ENCODE results near the gene OXTR. TPM values are rescaled to one million over a fixed set of nuclear protein-coding genes. Genes with fewer than 3 reads are reported as not detected.

The OXTR gene
- total and polyA plus RNA-seq, 3 experiments from 2014 or later, result 0.05 to 1.4 (median 0.50) TPM

DNA sequence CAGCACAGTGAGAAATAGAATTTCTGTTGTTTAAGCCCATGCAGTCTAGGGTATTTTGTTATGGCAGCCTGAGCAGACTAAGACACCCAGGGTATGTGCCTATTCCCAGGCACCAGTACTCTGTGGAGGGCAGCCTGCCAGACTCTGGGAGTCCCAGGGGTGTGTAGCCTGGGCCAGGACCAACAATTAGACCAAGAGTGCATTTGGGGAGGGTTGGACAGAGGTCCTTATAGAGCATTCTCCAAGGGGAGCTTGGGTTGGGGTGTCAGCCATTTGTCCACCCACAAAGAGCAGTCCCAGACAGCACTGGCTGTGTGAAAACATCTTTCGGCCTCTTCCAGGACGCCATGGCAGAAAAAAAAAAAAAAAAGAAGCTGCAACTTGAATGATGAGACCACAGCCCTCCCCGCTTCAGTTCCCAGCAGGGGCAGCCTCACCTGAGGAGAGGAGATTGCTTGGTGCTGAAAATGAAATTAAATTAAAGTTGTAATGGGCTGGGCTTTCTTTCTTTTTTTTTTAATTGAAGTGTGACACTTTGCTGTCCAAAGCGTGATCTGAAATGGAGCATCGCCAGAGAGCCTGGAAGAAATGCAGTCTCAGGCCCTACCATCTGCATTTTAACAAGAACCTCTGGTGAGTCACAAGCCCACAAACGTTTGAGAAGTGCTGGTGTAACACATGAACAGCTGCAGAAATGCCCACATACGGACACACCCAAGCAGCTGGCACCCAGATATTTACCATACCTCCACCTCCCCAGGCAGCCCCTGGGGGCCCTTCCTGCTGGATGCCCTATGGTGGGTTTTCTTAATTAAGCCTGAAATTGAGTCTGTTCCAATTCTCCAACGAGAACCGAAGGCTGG lies 57.1 kb downstream of the OXTR start:
- Histone ChIP-seq H3K27ac (ENCODE audit: low read depth, low read length) (no peak overlapping the region), H3K36me3 (ENCODE audit: insufficient read depth, low read length) (no peaks in the 10 kb centered on the region), H3K4me1 (ENCODE audit: insufficient read depth, low read length) (no peaks in the 10 kb centered on the region), H3K9me3 (ENCODE audit: low read length) (no peaks in the 10 kb centered on the region), H3K4me3 (ENCODE audit: low read length) (no peak overlapping the region), H3K27me3 (ENCODE audit: insufficient read depth, low read length, poor library complexity, severe bottlenecking) (no peaks in the 10 kb centered on the region)
- Mint-ChIP-seq H3K9me3 (peaks cover 0 to 6% (median 0%) of the 10 kb centered on the region in 5 donors), H3K4me1 (no peaks in the 10 kb centered on the region), H3K27ac (no peak overlapping the region), H3K4me3 (no peak overlapping the region), H3K27me3 (peaks cover 5 to 11% of the 10 kb centered on the region in 2 donors), H3K36me3 (no peaks in the 10 kb centered on the region)
- ChIA-PET CTCF (no interaction called here), POLR2A (no interaction called here)
- no peak for DNase-seq

GRCh38 chr3:8709801-8710507 lies 59.5 kb downstream of the OXTR start:
- Mint-ChIP-seq H3K9me3 (peaks cover 0 to 5% (median 3%) of the 10 kb centered on the region in 5 donors), H3K4me3 (no peak overlapping the region), H3K36me3 (no peaks in the 10 kb centered on the region), H3K4me1 (no peaks in the 10 kb centered on the region), H3K27me3 (peaks cover 5 to 11% of the 10 kb centered on the region in 2 donors), H3K27ac (no peak overlapping the region)
- POLR2A ChIA-PET, result no interaction called here
- CTCF ChIA-PET, result no interaction called here
- DNase-seq, result no peak
- Histone ChIP-seq H3K9me3 (ENCODE audit: low read length) (no peaks in the 10 kb centered on the region), H3K4me3 (ENCODE audit: low read length) (no peak overlapping the region), H3K27me3 (ENCODE audit: insufficient read depth, low read length, poor library complexity, severe bottlenecking) (no peaks in the 10 kb centered on the region), H3K36me3 (ENCODE audit: insufficient read depth, low read length) (no peaks in the 10 kb centered on the region), H3K4me1 (ENCODE audit: insufficient read depth, low read length) (no peaks in the 10 kb centered on the region), H3K27ac (ENCODE audit: low read depth, low read length) (no peak overlapping the region)

DNA sequence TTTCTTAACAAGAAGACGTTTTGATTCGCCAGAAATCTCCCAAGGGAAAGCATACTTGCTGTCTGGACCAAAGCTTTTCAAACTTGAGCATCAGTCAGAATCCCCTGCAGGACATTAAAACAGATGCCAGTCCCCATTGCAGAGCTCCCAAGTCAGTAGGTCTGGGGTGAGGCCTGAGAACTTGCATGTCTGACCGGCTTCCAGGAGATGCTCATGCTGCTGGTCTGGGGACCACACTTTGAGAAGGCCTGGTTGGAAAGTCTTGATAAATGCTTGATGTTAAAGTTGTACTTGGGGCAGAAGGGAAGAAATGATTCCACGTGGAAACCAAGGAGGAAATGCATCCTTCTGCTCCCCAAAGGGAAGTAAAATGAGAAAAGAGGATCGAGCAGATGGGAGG lies 60.1 kb downstream of the OXTR start:
- Mint-ChIP-seq H3K4me3 (no peak overlapping the region), H3K27ac (no peak overlapping the region), H3K27me3 (peaks cover 5 to 7% of the 10 kb centered on the region in 2 donors), H3K4me1 (no peaks in the 10 kb centered on the region), H3K36me3 (no peaks in the 10 kb centered on the region), H3K9me3 (peaks cover 0 to 7% (median 4%) of the 10 kb centered on the region in 5 donors)
- H3K36me3 ChIP-seq (ENCODE audit: insufficient read depth, low read length), result no peaks in the 10 kb centered on the region
- no peak overlapping the region for H3K4me3 ChIP-seq (ENCODE audit: low read length)
- ChIA-PET POLR2A (no interaction called here), CTCF (no interaction called here)
- H3K27ac ChIP-seq (ENCODE audit: low read depth, low read length), result no peak overlapping the region
- H3K9me3 ChIP-seq (ENCODE audit: low read length), result no peaks in the 10 kb centered on the region
- DNase-seq, result no peak
- H3K27me3 ChIP-seq (ENCODE audit: insufficient read depth, low read length, poor library complexity, severe bottlenecking), result no peaks in the 10 kb centered on the region
- no peaks in the 10 kb centered on the region for H3K4me1 ChIP-seq (ENCODE audit: insufficient read depth, low read length)

GRCh38 chr3:8705575-8705974 lies 63.8 kb downstream of the OXTR start:
- Histone ChIP-seq H3K27me3 (ENCODE audit: insufficient read depth, low read length, poor library complexity, severe bottlenecking) (no peaks in the 10 kb centered on the region), H3K4me1 (ENCODE audit: insufficient read depth, low read length) (no peaks in the 10 kb centered on the region), H3K9me3 (ENCODE audit: low read length) (no peaks in the 10 kb centered on the region), H3K27ac (ENCODE audit: low read depth, low read length) (no peak overlapping the region), H3K36me3 (ENCODE audit: insufficient read depth, low read length) (no peaks in the 10 kb centered on the region), H3K4me3 (ENCODE audit: low read length) (no peak overlapping the region)
- Mint-ChIP-seq H3K4me1 (no peaks in the 10 kb centered on the region), H3K4me3 (no peak overlapping the region), H3K9me3 (peaks cover 0 to 11% (median 5%) of the 10 kb centered on the region in 5 donors), H3K27me3 (peaks cover 4 to 5% of the 10 kb centered on the region in 2 donors), H3K36me3 (no peaks in the 10 kb centered on the region), H3K27ac (no peak overlapping the region)
- ChIA-PET CTCF (no interaction called here), POLR2A (no interaction called here)
- DNase-seq, result no peak

GRCh38 chr3:8702560-8702959 lies 66.9 kb downstream of the OXTR start:
- Mint-ChIP-seq H3K27me3 (no peaks in the 10 kb centered on the region), H3K36me3 (no peaks in the 10 kb centered on the region), H3K4me3 (no peak overlapping the region), H3K9me3 (peaks cover 0 to 11% (median 5%) of the 10 kb centered on the region in 5 donors), H3K4me1 (no peaks in the 10 kb centered on the region), H3K27ac (no peak overlapping the region)
- ChIA-PET CTCF (no interaction called here), POLR2A (no interaction called here)
- Histone ChIP-seq H3K9me3 (ENCODE audit: low read length) (no peaks in the 10 kb centered on the region), H3K27ac (ENCODE audit: low read depth, low read length) (no peak overlapping the region), H3K4me1 (ENCODE audit: insufficient read depth, low read length) (no peaks in the 10 kb centered on the region), H3K27me3 (ENCODE audit: insufficient read depth, low read length, poor library complexity, severe bottlenecking) (no peaks in the 10 kb centered on the region), H3K36me3 (ENCODE audit: insufficient read depth, low read length) (no peaks in the 10 kb centered on the region), H3K4me3 (ENCODE audit: low read length) (no peak overlapping the region)
- DNase-seq, result no peak

Other genes starting within 250 kb of the OXTR start
- not detected for gene SSUH2, start 124.8 kb downstream of the OXTR start, total RNA-seq
- gene SSUH2, start 124.8 kb downstream of the OXTR start, polyA plus RNA-seq, result not detected
- gene CAV3, start 35.8 kb downstream of the OXTR start, total RNA-seq, result not detected
- not detected for gene CAV3, start 35.8 kb downstream of the OXTR start, polyA plus RNA-seq
- 10 to 100 TPM; 38.5 to 43.3 TPM for gene RAD18, start 193.9 kb upstream of the OXTR start, total RNA-seq
- 8.9 TPM for gene RAD18, start 193.9 kb upstream of the OXTR start, polyA plus RNA-seq

Measured in CD8-positive, alpha-beta memory T cell (primary cell).